HG03060 (cell line): ENCODE data around the gene RBM26.

Experiments
- ATAC-seq: cut with Tn5 transposase; IDR thresholded peaks from one replicate; pipeline ENCODE4 v1.9.1; 2021; ENCODE audit warnings: low read depth, moderate number of reproducible peaks; ENCODE audit not compliant: unreplicated experiment

Gene RBM26, protein sequence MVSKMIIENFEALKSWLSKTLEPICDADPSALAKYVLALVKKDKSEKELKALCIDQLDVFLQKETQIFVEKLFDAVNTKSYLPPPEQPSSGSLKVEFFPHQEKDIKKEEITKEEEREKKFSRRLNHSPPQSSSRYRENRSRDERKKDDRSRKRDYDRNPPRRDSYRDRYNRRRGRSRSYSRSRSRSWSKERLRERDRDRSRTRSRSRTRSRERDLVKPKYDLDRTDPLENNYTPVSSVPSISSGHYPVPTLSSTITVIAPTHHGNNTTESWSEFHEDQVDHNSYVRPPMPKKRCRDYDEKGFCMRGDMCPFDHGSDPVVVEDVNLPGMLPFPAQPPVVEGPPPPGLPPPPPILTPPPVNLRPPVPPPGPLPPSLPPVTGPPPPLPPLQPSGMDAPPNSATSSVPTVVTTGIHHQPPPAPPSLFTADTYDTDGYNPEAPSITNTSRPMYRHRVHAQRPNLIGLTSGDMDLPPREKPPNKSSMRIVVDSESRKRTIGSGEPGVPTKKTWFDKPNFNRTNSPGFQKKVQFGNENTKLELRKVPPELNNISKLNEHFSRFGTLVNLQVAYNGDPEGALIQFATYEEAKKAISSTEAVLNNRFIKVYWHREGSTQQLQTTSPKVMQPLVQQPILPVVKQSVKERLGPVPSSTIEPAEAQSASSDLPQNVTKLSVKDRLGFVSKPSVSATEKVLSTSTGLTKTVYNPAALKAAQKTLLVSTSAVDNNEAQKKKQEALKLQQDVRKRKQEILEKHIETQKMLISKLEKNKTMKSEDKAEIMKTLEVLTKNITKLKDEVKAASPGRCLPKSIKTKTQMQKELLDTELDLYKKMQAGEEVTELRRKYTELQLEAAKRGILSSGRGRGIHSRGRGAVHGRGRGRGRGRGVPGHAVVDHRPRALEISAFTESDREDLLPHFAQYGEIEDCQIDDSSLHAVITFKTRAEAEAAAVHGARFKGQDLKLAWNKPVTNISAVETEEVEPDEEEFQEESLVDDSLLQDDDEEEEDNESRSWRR

DNA sequence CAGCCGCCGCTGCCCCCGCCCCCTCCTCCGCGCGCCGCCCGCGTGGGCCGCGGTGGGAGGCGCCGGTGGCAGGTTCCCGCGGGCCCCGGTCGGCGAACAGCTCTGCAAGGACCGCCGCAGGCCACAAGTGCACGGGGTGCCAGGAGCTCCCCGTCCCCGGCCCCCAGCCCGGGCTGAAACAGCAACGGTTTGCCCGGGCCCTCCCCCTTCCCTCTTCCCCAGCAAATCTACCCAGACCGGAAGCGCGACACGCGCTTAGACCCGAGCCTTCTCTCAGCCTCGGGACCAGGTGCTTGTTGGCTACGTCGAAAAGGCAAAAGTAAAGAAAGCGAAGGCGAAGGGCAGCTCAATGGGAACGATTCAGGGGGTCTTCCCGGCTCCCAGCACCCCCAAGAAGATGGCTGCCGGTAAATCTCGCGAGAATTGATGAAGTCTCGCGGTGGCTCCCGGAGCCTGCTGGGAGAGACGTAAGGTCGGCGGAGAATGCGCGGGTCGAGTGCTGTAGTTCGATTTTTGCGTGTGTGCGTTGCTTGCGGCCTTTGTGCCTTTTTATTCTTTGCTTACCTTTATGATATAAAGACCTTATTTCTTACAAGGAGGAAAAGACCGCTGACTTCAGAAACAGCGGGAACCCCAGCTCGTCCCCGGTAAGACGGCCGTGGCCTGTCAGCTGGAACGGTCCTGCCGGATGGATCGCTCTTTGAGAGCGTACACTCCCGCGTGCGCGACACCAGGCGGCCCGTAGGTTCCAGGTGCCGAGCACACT is at the start of gene RBM26:
Gene RBM26, minus strand, starts transcription at position 425 of the 766 bp plus-strand sequence. CDS start 481 bp downstream, outside the sequence.
- ATAC-seq = peak; percentile 62

DNA sequence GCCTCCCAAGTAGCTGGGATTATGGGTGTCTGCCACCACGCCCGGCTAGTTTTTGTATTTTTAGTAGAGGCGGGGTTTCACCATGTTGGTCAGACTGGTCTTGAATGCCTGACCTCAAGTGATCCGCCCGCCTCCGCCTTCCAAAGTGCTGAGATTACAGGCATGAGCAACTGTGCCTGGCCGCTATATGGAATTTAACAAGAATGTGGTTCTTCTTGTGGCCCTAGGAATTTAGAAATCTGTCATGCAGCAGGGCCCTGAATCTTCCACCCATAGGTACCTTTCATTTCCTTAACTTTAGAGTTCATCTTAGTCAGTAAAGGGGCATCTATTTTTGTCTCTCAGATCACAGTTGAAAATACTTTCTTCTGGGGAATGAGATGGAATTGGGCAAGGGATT is 49.3 kb upstream of the RBM26 start:
- ATAC-seq = no peak

DNA sequence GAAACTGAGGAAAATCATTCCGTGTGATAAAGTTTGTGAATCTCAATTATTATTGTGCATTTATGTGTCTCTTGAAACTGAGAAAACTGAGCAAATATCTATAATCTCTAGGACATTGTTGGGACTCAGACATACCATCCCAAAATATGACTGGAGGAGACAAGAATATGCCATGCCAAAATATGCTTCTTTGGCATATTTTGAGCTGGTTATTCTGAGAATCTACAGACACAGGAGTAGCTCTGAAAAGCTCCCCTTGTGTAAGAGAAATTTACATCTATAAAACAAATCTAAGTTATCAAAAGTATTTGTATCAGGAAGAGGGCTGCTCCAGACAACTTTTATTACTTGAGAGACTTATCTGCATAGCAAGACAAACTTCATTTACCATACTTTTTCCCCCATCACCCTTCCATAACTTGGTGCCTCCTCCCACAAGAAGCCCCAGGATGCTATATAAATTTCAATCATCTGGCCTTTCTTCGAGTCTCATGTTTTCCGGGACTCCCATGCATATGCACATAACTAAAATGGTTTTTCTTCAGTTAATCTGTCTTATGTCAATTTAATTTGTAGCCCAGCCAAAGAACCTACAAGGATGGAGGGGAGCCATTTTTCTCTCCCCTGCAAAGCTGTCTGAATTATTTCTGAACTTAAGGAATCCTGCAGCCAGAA is 46.3 kb upstream of the RBM26 start:
- no peak for ATAC-seq

DNA sequence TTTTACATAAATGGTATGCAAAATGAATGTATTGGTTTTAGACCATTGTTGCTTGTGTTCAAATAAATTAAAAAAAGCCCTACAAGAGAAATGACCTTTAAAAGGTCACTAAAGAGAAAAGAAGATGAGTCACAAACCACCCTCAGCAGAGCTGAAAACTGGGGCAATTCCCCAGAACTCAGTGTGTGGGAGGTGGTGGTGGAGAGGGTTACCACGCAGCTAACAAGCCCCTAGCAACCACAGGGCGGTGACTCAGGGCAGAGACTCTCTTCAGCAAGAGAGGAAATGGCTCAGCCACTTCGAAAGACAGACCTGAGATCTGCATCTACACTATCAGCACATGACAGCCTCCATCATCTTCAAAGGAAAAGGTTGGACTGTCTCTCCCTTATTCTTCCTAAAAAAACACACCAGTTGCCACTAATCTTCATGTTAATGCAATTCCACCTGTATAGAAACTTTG is 45.5 kb upstream of the RBM26 start:
- peak; percentile 98 for ATAC-seq

DNA sequence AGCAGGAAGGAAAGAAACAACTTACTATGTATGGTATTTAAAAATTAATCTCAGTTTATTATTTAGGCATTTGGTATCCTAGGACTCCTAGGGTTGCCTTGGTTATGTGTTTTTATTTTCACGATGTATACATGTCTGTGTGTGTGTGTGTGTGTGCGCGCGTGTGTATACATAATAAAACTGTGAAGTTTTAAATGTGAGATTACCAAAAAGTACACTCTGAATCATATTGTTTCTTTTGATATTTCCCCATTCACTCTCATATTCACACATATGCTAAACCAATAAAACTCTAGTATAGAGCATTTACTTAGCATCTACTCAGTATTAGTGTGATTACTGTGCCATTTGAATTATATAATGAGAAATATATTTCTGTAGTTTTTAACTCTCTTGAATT is 44.1 kb upstream of the RBM26 start:
- no peak for ATAC-seq

DNA sequence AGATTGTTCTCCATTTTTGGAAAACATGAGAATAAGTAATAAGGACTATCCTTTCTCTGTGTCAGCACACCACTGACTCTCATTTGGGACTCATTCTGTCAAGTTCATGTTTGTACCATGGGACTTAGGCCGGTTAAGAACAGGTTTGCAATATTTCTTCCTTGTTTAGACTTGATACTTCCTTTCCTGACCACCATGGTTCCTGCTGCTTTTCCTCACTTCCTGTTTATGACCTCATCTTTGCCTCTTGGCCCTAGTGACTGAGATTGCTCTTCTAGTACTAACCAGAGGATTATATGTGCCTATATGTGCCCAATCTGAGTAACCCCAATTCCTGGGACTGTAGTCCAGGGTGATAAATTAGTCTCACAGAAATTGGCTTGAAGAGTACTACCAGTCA is 42.4 kb upstream of the RBM26 start:
- ATAC-seq = no peak

DNA sequence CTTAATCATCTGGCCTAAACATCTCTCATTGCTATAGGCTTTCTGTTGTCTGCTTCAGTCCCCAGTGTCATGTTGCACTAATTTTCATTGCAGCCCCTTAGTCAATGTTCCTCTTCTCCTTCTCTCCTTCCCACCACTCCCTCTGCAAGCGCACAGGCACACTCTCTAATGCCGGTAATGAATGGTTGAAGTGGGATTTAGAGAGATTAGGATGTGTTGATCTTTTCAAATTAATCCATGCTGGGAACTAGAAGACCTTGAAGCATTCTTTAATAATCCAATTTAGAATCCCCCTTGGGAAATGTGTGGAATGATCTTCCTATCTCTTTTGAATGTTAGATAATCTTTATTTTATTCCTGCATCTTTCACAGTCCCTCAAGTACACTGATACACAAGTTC is 41.7 kb upstream of the RBM26 start:
- no peak for ATAC-seq

DNA sequence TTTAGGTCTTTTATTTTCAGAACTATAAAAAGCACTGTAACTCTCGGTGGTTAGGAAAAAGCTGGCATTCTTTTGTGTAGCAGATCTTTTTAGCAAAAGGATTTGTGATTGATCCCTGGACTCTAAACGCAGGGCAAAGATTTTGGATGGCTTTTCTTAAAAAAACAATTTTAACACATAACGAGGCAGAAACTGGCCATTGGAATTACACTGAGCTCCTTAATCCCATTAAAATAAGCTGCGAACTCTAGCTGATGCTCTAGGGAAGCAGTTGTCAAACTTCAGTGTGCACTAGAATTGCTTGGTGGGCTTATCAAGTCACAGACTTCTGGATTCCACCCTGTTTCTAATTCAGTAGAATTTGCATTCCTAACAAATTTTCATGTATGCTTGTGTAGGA is 41.1 kb upstream of the RBM26 start:
- ATAC-seq = no peak

DNA sequence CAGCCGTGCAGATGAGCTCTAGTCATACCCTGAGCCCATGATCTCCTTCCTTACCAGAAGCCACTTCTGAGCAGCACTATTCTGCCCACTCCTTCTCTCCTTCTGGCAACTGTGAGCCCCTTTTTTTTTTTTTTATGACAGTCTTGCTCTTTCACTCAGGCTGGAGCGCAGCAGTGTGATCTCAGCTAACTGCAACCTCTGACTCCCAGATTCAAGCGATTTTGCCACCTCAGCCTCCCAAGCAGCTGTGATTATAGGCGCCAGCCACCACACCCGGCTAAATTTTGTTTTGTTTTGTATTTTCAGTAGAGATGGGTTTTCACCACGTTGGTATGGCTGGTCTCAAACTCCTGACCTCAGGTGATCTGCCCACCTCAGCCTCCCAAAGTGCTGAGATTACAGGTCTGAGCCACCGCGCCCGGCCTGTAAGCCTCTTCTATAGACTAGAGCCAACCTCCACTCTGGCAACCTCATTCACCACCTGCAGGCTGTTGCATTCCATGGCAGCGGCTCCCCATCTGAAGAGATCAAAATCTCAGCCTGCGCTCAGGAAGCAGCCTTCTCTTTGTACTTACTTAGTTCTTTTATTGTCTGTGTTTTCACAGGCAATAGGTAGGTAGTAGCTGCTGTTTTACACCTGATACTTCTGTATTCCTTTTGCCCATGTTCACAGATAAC is 40.1 kb upstream of the RBM26 start:
- no peak for ATAC-seq

DNA sequence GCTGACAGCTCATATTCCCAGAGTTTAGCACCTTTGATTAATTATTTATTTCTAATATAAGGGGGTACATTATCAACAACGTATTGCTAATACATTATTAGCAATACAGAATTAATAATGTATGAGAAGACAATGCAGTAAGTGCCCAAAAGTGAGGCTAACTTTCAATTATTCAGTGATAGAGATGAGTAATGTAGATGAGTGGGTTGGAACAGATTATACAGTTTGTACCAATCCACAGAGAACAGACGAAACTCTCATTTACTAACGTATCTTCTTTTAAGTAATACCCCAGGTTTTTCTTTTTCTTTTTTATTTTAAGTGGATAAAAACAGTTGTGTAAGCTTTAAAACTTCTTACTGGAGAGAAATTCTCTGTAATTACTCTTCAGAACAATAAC is 36.7 kb upstream of the RBM26 start:
- ATAC-seq = no peak

DNA sequence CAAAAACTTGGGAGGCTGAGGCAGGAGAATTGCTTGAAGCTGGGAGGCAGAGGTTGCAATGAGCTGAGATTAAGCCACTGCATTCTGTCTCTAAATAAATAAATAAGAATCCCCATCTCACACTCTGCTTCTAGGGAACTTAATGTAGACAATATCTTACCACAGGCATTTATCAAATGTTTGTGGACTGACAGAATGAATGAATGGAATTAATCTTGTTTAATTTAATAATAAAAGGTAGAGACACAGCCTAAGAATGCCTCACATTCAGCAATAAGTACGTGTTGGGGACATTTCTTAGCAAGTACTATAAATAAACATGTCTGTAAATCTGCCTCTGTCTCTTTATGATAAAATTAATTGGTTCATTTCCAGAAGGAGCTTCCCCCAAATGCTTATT is 36.2 kb upstream of the RBM26 start:
- no peak for ATAC-seq

DNA sequence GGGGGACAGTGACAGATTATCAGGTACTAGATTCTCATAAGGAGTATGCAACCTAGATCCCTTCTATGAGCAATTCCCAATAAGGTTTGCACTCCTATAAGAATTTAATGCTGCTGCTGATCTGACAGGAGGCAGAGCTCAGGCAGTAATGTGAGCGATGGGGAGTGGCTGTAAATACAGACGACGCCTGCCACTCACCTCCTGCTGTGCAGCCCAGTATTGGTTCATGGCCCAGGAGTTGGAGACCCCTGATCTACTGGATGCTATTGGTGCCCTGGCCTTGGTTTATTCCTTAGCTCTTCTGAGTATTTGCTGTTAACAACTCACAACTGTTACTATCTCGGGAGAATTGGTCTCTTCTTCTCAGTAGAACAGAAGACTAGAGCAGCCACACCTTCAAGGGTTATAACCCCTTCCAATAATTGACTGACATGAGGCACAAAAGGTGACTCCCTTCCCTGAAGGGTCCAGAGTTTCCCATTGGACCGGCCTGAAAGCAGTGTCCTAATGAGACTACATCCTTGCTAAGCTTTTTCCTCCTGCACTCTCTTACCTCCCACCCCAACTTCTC is 35.0 kb upstream of the RBM26 start:
- ATAC-seq = no peak

DNA sequence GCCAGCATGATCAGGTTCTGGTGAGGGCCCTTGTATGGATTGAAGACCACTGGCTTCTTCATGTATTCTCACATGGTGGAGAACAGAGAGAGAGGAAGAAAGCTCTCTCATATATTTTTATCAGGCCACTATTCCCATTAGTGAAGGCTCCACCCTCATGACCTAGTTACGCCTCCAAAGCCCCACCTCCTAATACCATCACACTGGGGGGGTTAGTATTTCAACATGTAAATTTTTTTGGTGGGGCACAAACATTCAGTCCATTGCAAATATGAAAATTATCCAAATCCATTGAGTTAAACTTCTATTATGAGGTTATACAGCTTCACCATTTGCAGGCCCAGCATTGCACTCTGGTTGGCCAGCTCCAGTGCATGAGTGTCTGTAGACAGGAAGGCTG is 33.2 kb upstream of the RBM26 start:
- no peak for ATAC-seq

DNA sequence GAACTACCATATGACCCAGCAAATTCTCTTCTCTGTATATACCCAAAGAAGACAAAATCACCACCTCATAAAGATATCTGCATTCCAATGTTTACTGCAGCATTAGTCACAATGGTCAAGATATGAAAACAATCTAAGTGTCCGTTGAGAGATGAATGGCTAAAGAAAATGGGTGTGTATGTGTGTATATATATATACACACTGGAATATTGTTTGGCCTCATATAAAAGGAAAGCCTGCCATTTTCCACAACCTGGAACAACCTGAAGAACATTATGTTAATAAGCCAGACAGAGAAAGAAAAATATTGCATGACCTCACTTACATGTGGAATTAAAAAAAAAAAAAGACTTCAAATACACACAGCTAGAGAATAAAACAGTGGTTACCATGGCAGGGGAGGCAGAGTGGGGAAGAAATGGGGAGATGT is 29.5 kb upstream of the RBM26 start:
- ATAC-seq = no peak

DNA sequence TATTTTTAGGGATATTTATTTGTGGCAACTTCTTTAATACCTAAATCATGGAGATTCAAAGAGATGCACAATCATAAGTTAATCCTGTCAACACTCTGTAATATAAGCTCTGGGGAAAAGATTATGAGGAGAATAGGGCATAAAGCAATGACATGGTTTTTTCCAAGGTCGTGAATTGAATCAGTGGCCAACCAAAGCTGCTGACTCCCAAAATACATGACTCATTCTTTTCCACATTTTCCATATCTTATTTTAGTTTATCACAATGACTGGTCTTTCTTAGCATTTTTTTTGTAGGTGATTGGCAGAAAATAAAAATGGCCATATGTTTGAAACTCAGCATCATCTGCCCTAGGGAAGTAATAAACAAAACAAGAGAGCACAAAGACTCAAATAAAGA is 28.5 kb upstream of the RBM26 start:
- ATAC-seq = no peak

DNA sequence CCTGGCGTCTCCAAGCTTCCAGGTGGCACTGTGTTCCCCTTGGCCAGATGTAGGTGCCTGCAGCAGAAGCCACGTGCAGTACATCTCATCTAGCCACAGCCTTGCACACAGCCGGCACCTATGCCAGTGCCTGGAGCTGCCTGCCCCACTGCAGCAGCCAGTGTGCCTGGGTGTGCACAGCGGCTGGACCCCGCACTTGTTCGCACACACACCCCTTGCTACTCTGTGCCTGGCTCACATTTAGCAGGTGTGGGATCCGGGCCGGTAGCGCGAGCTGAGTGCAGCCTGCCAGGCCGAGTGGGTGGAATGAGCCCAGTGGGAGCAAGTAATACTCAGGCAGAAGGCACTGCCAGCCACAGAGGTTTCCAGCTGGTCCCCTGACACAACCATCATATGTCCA is 26.9 kb upstream of the RBM26 start:
- ATAC-seq = no peak

DNA sequence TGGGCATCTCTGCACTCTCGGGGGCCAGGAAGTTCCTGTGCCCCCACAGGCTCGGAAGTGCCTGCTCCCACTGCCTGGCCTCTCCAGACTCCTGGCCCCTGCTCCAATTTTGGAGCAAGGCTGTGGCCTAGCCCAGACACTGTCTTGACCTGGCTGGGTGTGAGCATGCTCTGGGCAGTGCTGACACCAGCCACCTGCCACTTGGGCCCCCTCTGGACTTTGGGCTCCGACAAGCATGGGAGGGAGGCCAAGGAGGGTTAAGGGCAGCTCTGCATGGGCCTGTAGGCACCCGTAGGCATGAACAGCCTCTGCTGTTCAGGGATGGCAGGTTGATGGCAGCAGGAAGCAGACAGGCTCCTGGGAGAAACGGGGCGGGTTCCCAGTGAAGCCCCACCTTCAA is 26.0 kb upstream of the RBM26 start:
- ATAC-seq = no peak

DNA sequence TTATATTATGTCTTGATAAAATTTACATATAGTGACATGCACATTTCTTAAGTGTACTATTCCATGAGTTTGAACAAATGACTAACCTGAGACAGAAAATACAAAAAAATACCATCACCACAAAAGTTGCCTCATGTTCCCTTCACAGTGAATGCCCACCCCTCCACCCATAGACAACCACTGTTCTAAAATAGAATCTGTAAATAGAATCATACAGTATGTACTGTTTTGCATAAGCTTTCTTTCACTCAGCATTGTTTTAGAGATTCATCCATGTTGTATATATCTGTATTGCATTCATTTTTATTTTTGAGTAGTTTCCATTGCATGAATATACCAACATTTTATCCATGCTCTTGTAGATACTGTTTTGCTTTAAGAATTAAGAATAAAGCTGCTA is 23.3 kb upstream of the RBM26 start:
- ATAC-seq = no peak

DNA sequence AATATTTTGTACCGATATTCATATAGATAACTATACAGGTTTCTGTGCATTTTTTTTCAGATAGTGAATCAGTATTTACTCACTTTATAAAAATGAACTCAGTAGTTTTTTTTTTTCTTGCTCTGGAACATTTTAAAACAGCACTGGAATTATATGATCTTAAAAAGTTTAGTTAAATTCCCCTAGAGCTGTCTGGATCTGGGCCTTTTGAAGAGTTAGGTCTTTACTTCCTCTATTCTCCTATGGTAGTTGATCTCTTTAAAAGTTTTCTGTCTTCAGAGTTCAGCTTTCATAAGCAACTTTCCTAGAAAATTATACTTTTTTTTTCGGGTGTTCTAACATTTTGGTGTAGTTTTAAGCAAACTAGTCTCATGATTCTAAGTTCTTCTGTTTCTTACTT is 21.8 kb upstream of the RBM26 start:
- no peak for ATAC-seq
